Stimulated activated CD4-positive, alpha-beta T cell treated with anti-CD3 and anti-CD28 coated beads, Interleukin-15, amount 100 ng/mL, for 24 hours (primary cell): Measurements from ENCODE around the gene CCNA2.
A peak's percentile ranks its signal among the peaks of the same experiment; 100 is the strongest.

ENCODE experiments used
- DNase-seq: peaks from one replicate; pipeline ENCODE4 v3.0.0-alpha.2; 2020

Gene CCNA2

DNA sequence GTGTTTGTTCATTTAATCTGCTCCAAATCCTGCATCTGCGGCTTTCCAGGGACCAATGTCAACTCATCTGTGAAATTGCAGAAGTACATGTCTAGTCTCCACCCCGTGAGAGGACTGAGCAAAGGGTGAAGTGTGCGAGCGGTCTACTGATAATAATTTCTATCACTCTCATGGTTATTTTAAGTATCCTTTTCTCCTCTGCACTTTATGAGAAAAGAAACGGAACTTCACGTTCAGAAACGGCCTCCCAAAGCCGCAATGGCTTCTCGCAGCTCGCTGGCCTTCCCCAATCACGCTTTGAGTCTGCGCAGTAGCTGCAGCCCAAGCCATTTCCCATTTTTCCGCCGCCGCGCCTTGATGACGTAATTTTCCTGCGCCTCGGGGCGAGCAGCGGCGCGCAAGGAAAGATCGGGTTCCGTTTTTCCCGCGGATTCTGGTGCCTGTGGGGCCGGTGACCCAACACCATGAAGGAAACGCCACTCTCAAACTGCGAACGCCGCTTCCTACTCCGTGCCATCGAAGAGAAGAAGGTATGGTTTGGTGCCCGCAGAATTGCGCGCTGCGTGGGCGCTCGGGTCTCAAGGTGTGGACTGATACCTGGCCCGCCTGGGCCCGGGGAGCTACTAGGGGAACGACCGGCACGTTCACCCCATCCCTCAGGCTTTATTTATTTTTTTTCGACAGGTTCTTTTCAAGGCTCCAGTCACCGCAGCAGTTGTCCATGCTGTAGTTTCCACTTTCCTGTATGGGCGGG lies 22.5 kb downstream of the CCNA2 start, which contains the start of gene EXOSC9:
Gene EXOSC9 (plus strand): TSS at position 363 of the 754 bp plus-strand sequence. CDS start 102 bp downstream, at position 465.
- peak; percentile 95 for DNase-seq

DNA sequence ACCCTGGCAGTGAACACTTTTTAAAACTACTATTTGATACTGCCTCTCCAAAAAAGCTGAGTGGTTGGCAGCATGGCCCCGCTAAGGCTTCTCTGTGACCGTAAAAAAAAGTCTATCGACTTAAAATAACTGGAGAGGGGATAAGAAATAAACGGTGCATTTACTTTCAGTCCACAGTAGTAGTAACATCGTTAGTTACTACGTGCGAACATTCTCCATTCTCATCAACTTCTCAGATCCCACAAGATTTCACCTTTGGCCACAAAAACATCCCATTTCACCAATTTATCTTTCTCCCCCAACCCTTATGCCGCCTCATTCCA lies 23.1 kb downstream of the CCNA2 start:
- no peak for DNase-seq

DNA sequence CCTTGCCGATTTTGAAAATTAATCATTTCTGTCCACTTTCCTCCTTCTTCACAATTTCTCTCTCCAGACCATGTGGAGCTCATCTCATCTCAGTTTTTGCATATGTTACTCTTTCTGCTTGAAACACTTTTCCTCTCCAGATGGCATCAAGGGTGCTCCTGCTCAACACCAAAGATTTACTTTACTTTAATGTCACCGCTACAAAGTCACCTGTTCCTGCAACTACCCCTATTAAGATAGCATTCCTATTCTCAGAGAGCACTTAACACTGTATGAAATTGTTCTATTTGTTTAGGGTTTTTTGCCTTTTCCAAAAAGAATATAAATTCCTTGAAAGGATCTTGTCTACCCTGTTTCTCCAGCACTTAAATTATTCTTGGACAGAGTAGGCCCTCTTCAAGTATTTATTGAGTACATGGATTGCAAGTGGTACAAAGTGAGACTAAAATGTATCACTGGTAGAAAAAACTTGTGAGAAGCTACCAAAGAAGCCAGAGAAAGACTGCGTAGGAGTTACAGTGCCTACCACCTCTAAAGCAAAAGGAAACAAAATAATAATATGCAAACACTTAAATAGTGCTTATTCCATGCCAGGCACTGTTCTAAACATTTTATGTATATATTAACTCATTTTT lies 23.7 kb downstream of the CCNA2 start:
- no peak for DNase-seq

DNA sequence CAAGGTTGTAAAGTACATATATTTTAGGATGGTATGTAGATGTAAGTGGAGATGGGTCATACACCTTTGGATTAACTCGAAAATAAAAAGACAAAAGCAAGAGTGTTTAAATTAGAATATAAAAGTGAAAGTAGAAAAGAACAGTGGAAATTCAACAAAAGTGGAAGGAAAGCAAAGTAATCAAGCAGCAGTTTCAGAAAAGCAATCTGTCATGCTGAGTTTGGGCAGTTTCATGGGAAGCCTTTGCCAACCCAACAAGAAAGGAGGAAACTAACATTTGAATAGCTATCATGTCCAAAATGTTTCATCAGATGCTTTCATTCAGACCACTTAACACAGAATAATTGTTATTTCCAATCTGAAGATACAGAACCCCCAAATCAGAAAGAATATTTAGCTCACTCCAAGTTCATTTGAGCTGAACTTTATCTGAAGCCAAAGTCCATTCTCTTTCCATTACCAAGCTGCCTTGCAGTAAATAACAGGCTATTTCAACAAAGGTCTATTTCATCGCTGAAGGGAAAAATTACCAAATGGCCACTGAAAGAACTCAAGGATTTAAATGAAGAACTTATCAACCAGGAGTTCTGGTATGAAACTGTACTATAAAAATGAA lies 24.4 kb downstream of the CCNA2 start:
- DNase-seq: no peak

DNA sequence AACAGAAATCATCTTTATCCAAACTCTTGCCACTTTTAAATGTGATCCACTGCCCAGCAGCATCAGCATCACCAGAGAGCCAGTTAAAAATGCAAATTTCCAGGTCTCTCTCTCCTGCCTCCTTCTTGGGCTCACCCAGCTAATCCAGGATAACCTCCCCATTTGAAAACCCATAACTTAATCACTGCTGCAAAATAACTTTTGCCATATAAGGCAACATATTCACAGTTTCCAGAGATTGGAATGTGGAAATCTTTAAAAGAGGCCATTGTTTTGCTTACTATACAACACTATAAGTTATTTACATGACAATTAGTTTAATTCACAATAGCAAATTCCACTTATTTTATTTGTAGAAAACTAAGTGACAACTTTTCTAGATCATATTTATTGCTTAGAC lies 27.4 kb downstream of the CCNA2 start:
- DNase-seq: no peak

DNA sequence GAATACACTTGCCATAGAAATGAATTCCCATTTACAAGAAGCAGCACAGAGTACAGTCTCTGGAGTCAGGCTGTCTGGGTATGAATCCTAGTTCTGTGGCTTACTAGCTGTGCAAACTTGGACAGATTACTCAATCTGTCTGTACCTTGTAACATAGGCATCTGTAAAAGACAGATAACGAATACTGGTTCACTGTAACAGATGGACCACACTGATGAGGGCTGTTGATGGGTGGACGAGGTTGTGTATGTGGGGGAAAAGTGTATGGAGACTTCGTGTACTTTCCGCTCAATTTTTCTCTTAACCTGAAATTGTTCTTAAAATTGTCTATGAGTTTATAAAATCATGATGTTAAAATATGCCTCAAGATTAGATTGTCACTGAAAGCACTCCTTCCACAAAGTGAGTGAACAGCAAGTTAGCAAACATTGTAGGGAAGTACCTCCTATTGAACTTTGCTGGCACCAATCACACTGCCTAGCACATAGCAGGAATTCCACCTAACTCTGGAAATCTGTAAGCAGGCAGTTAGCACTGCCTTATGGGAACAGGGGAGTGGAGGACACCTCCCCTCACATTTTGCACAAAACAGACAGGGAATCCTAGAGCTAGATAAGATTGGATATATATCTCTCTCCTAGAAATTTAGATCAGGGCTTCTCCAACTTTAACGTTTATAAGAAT lies 29.0 kb downstream of the CCNA2 start:
- no peak for DNase-seq

DNA sequence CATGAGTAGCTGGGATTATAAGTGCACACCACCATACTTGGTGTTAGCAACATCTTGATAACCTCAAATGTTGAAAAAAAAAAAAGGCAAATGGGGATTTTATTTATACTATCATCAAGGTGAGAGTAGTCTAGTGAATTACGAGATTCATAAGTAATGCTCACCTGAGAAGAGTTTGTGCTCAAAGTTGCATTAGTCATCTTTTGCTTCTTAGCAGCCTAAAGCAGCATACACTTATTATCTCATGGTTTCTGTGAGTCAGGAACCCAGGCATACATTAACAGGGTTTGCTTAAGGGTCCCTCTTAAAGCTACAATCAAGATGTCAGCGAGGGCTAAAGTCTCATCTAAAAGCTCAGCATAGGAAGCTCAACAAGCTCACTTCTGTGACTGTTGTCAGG lies 30.7 kb downstream of the CCNA2 start:
- DNase-seq: no peak

DNA sequence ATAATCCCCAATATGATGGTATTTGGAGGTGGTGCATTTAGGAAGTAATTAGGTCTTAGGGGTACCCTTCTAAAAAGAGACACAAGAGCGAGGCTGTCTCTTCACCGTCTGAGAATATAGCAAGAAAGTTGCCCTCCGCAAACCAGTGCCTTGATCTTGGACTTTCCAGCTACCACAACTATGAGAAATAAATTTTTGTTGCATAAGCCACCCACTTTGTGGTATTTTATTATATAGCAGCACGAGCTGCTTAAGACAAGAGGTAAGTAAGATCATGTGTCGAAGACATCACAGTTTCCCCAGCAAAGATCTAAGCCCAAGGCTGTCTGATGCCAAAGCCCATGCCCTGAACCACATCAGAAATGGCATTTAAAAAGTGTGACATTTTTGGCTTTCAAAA lies 32.2 kb downstream of the CCNA2 start:
- DNase-seq: no peak

DNA sequence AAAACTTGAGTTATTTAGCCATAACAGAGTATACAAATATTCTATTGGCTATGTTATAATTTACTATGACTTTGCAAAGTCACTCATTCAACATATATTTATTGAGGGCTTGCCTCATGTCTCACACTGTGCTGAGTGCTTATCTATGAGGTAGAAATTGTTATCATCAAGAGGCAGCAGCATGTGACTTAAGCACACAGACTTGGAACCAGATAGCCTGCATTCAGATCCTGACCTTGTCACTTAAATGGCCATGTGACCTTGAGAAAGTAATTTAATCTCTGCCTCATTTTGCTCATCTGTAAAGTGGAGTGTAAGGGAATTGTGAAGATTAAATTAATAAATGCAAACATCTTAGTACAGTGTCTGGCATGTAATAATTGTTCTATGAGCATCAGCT lies 32.7 kb downstream of the CCNA2 start:
- DNase-seq: no peak

DNA sequence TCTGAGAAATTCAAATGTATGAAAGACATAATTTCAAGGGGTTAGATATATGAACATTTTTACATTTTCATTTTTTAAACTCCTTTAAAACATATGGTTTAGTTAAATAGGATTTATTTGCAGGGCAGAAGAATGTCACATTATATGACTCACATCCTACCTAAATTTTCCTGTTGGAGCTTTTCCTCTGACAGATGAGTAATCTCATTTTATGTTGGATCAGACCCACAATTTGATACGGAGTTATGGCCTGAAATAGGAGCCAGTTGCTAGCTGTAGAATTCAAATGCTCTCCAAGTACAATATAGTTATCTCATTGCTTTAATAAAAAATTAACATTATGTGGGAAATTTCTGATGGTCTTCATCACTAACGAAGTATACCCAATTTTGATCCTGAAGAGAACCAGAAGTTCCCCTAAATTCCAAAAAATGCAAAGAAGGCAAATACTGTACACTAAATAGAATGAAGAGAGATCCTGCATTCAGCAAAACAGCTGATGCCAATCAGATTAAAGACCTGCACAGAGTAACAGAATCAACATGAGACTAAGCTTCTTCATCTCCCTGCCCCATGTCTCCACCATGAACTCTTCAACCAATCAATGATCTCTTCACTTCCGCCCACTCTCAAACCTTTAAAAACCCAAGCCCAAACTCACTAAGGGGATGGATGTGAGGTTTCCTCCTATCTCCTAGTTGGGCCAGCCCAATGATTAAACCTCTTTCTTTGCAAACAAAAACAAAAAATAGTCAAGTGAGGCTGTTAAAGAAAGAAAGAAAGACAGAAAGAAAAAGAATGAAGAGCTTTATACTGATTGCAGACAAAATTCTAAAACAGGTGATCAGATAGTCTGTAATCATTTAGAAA lies 33.5 kb downstream of the CCNA2 start:
- DNase-seq: no peak

DNA sequence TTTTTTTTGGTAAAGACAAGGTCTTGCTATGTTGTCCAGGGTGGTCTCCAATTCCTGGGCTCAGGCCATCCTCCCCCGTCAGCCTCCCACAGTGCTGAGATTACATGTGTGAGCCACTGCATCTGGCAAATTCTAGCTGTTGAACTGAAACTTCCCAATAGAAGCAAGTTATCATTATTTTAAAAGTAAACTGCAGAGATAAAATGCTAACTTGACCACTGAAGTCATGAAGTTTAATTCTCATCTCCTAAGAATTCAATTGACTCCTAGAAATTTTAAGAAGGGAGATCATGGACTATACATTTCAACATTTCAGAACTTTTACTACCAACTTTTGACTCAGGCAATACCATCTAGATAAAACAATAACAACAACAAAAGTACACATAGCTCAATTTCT lies 34.2 kb downstream of the CCNA2 start:
- DNase-seq: no peak

DNA sequence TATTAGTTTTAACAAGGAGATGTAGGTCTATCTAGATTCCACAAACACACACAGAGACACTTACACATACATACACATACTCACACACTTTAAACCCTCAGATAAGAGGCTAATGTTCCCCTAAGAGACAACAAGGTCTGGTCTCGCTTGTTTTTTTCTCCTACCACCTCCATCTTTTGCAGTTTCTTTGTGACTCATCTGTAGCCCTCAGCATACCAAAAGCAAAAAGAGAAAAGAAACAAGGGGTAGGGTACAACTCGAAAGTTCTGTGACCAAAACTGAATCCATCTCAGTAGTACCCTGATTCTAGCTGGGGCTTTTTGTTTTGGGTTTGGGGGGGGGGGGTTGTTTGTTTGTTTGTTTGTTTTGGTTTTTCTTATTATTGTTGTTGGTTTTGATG lies 34.8 kb downstream of the CCNA2 start:
- no peak for DNase-seq

DNA sequence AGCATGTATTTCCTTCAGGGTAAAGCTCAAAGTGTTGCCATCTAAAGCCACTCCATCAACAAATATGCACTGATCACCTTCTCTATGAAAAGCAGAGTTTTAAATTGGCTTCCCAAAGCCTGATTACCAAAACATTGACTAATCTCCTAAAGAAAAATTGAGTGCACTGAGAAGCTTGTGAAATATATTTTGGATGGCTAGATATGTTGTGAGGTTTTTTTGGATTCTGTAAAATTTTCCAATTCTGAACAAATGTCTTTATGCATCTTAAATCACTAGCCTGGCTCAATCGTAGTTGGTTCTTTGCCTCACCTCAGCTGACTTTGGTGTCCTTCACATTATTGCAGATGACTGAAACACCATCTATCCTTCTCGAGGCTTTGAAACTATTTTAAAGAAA lies 37.5 kb downstream of the CCNA2 start:
- no peak for DNase-seq

DNA sequence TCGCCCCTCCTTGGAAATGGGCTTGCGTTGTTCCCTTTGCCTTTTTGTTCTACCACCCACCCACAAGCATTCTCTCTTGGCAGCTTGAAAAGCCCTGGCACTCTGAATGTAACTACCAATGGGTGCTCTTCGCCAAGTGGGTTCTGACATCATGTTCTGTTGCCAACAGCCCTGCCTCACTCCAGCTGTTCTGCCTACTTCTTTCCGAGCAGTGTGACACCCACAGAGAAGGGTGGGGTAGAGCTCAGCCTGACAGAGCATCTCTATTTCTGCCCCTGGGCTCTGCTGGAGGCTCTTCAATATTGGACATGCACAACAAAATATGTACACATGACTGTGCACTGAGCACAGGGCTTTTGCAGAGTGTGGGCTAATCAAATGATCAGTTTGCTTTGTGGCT lies 38.2 kb downstream of the CCNA2 start:
- no peak for DNase-seq

DNA sequence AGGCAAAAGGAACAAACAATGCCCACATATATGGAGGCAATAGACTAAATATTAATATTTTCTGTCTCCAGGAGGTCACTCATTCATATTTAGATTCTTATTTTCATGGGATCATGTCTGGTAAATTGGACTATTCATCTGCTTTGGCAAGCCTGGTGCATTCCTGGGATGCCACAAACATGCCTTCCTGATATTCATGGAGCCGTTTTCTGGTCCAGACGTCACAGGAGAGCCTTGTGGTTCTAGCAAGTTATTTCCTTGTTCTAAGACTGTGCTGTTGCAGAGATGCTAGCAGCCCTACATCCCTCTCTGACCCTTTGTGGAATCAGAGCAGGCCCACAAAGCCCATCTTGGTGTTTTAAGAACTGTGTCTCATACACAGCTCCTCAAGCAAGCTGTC lies 38.7 kb downstream of the CCNA2 start:
- DNase-seq: no peak

DNA sequence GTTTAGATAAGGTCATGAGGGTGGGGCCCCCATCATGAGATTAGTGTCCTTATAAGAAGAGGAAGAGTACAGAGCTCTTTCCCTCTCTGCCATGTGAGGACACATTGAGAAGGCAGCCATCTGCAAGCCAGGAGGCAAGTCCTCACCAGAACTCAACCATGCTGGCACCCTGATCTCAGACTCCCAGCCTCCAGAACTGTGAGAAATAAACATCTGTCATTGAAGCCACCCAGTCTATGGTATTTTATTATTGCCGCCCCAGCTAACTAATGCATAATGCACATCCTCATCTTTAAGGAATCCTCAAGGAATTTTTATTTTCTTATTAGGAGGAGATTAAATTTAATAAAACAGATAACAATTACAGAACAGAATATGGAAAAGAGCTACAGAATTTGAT lies 39.3 kb downstream of the CCNA2 start:
- no peak for DNase-seq

DNA sequence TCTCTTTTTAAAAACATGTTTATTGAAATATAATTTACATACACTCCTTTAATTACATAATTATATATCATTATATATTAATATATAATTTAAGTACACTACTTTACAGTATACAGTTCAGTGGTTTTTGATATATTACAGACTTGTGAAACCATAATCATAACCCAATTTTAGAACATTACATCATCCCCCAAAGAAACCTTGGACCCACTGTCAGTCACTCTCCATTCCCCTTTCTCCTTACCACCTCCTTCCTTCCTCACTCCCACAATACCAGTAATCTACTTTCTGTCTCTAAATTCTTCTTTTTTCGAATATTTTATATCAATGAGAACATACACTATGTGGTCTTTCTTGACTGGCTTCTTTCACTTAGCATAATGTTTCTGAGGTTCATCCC lies 40.5 kb downstream of the CCNA2 start:
- DNase-seq: no peak

DNA sequence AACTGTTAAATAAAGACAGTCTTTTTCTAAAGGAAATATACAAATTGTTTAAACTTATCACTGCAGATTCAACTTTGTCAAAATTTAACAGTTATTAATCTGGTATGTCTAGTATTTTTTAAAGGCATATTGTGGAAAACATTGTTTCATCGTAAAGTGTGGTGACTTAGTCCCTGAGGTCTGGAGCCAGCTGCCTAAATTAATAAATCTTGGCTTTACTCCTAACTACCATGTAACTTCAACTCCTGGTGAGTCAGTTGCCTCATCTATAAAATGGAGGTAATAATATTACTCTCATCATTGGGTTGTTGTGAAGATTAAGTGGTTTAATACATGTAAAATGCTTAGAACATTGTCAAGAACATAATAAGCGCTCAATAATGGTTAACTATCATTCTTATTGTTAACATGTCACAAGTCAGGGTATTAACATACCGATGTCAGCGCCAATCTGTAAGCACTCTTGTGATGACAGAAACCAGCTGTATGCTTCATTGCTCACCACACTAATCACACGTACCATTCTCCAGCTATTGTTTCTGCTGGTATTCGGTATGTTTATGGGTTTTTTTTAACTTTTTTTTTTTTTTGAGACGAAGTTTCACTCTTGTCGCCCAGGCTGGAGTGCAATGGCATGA lies 44.6 kb downstream of the CCNA2 start:
- DNase-seq: no peak

DNA sequence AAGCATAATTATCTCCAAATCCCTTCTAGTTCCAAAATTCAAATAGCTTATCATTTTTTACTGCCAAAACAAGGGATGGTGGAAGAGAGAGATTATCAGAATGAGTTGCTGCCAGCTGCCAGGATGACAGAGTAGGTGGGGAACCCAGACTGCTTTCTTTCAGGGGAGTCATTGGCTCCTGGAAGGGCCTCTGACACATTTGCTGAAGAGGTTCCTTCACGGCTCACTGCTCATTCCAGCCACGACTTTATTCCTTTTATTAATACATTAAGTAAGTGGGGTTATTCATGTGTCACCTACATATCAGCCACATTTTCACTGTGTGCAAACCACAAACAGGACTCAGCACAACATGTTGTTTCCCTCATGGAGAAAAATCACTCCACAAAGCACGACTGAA lies 46.1 kb downstream of the CCNA2 start:
- DNase-seq: no peak

DNA sequence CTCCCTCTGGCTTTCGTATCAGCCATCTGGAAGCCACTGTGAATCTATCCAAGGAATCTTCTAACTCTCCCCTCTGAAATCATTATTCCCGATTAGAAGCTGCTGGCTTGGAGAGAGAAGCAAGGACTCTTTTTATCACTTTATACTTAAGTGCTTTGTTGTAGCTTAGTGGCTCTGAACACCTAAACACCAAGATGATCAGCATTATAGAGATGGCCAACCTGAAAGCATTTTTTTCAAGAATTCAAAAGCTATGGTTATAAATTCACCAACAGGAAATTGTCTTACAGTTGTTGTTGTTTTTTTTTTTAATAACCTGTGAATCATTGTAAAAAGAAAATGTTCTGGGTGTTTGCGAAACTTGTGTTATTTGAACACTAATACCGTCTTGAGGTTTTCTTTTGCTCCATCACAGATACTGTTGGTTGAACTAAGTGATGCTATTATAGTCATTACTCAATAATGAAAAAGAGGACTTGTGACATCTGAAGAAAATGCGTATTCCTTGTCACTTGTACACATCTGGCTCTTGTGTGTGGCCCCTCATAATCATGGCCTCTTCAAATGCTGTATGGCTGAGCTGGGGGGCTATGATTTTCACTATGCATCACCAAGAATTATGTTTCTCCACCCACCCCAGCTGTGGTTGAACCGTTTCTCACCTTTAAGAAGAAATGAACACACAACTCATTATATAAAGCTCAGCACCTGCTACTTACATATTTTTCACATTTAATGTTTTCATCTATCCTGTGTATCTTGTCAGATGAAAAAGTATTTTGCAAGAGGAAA lies 46.9 kb downstream of the CCNA2 start:
- no peak for DNase-seq

DNA sequence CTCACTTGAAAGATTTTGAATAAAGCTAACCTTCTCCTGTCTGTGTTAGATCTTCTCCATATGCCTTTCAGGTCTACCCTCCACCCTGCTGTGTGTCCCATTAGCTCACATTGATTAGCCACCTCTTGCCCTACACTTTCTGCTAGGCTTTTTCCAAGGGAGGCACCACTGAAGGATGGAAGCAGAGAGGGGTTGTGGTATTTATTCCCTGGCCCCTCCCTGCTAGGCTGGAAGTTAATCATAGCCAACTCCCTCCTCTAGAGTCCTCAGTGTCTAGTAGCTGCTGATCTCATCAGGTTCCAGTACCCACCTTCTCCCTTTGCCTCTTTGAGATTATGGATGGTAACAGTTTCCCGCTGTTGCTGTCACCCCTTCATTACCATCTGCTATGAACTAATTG lies 49.8 kb downstream of the CCNA2 start:
- no peak for DNase-seq

DNA sequence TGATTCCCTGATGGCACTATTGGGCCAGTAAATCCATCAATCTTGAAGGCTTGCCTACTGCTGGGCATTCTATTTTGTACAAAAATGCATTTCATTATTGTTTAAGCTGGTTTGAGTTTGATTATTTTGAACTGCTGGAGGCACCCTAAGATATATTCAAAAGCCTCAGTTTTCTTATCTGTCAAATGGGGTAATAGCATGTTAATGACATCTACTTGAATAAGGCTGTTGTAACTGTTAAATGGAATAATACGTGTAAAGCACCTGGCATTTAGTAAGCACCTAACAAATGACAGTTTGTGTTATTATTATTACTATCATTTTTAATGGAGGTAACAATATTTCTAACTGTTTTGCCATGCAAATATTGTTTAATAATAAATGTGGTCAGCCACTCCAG lies 51.8 kb downstream of the CCNA2 start:
- DNase-seq: no peak
